Testis (tissue), 3 donors: ENCODE measurements around the gene CDH22. TPM values are rescaled to one million over a fixed set of nuclear protein-coding genes. Genes with fewer than 3 reads are reported as not detected.
A peak's percentile ranks its signal among the peaks of the same experiment; 100 is the strongest.

ENCODE experiments used
- DNase-seq: peaks from one replicate; pipeline ENCODE4 v3.0.0-alpha.2; 2019
- H3K27ac ChIP-seq, 2 donors: fragments of 200-600 bp; sonication (generic); one replicate each; pipeline ENCODE4 v1.5.1; 2019
- H3K27me3 ChIP-seq: fragments of 200-600 bp; sonication (generic); one replicate; pipeline ENCODE4 v1.5.1; 2019
- H3K36me3 ChIP-seq: fragments of 200-600 bp; sonication (generic); one replicate; pipeline ENCODE4 v1.5.1; 2017; ENCODE audit warnings: low read depth; ENCODE audit errors: missing control alignments
- H3K4me1 ChIP-seq: fragments of 200-600 bp; sonication (generic); one replicate; pipeline ENCODE4 v1.5.1; 2019
- H3K4me3 ChIP-seq, 2 donors: fragments of 200-600 bp; sonication (generic); one replicate each; pipeline ENCODE4 v1.5.1; 2017 to 2019
- H3K9me3 ChIP-seq: fragments of 200-600 bp; sonication (generic); one replicate; pipeline ENCODE4 v1.5.1; 2017
- CTCF ChIP-seq, 3 experiments: fragments of 450-650 bp in 2 of 3; fragments of 200-600 bp in 1 of 3; sonication (generic) in 1 of 3; IDR thresholded peaks; one replicate each; pipeline ENCODE4 v1.5.1; 2016 to 2019; ENCODE audit warnings: antibody characterized with exemption in 3 of 3, mild to moderate bottlenecking in 2 of 3, moderate library complexity in 1 of 3
- POLR2A ChIP-seq: fragments of 450-650 bp; IDR thresholded peaks from one replicate; pipeline ENCODE4 v1.6.1; 2017; ENCODE audit warnings: antibody characterized with exemption, mild to moderate bottlenecking, moderate library complexity
- WGBS, 2 donors: methylation state at CpG; one replicate each; pipeline ENCODE4 v1.1.5; 2018; 5-methylcytosine and 5-hydroxymethylcytosine counted together
- intact Hi-C: fragments of 100-400 bp; cut with DNase I; formaldehyde crosslinking; loops from one replicate; pipeline ENCODE4 v1.15.1; 2023; ENCODE audit warnings: low total_unique reads
- polyA plus RNA-seq: library from polyadenylated mRNA; stranded (reverse); fragments of 350-450 nt; fragmentation: Illumina TruSeq; extraction: RNeasy Lipid Tissue Mini Kit (QIAGEN cat#74804); gene quantifications from one replicate; pipeline ENCODE4 v1.2.3, GENCODE V29; 2014; ENCODE audit warnings: low read depth, low replicate concordance; ENCODE audit not compliant: insufficient read depth
- total RNA-seq, 2 donors: library from RNA; depleted of rRNA; stranded (reverse); fragments of >200 nt; gene quantifications; one replicate each; pipeline ENCODE4 v1.2.3, GENCODE V29; 2016

CDH22 gene
- total and polyA plus RNA-seq, 3 donors from 2014 or later, result 1.8 to 2.6 (median 2.6) TPM

DNA sequence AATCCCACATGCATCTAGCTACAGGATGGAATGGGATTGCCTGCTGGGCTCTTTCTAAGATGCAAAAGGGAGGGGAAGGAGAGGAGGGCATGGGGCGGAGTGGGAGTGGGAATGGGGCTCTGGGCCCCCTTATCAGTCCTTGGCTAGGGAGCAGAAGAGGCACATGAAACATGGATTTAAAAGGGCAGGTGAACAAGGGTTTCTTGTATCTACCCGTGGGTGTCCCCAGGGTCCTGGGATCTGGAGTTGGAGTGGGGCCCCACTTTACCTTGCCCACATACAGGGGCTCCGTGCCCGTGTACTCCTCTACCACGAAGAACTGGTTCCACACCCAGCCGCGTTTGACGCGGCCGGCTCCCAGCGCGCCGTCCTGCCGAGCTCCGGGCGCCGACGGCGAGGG lies 57.5 kb downstream of the CDH22 start:
- Histone ChIP-seq H3K4me1 (peaks cover 5% of the 10 kb centered on the region), H3K27ac (no peak overlapping the region), H3K4me3 (peak overlapping the region in 1 of 2 donors; percentile 4), H3K9me3 (no peaks in the 10 kb centered on the region), H3K36me3 (no peaks in the 10 kb centered on the region), H3K27me3 (no peaks in the 10 kb centered on the region)
- no peak for DNase-seq
- TF ChIP-seq POLR2A, result no peak
- 20 to 22% methylated on average over 4 to 18 of the region's 19 CpGs for WGBS, 2 donors
- intact Hi-C loops, result no loop called here

DNA sequence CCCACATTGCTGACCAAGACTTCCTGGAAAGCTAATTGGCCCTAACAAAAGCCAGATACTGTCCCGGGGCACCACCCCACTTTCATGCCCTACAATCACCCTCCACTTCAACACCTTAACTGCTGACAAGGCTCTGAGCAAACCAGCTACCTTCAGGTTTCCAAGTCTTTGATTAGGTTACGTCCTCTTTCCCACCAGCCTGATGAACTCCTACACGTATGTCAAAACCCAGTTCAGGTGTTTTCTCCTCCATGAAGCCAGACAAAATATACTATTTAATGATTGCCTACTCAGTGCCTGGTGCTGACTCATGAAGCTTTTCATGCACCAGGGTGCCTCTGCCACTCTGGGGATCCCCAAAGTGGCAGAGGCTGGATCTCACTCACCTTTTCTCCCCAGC lies 58.6 kb downstream of the CDH22 start:
- Histone ChIP-seq H3K36me3 (no peaks in the 10 kb centered on the region), H3K4me3 (no peak overlapping the region), H3K27ac (no peak overlapping the region), H3K4me1 (no peaks in the 10 kb centered on the region), H3K9me3 (no peaks in the 10 kb centered on the region), H3K27me3 (no peaks in the 10 kb centered on the region)
- TF ChIP-seq POLR2A, result no peak
- TF ChIP-seq CTCF (IDR thresholded peaks at IDR 0.05), result no peak
- intact Hi-C loops, result no loop called here
- 76 to 90% methylated on average over 3 of the region's 3 CpGs for WGBS, 2 donors
- no peak for DNase-seq

DNA sequence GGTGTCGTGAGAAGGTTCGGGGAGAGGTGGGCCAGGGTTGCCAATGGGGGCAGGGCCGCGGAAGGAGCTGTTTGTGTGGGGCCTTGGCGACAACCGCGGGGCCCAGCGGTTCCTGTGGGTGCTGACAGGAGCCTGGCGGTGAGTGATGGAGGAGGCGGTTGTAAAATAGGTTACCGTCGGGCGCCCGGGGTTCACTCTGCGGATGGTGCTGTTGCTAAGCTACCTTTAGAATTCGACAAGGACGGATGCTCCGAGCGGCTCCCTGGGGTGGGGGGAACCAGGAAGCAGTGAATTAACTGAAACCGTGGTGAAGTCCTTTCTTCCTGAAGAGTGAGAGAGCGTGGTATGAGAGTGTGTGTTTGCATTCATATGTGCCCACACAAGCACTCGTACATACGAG lies 61.7 kb downstream of the CDH22 start:
- no peaks in the 10 kb centered on the region for H3K36me3 ChIP-seq
- TF ChIP-seq CTCF (IDR thresholded peaks at IDR 0.05), result no peak
- TF ChIP-seq POLR2A, result no peak
- no peak overlapping the region for H3K27ac ChIP-seq
- no peak for DNase-seq
- WGBS, 2 donors, result 47 to 54% methylated on average over 23 of the region's 23 CpGs
- intact Hi-C loops, result no loop called here
- no peaks in the 10 kb centered on the region for H3K27me3 ChIP-seq
- no peaks in the 10 kb centered on the region for H3K4me1 ChIP-seq
- no peak overlapping the region for H3K4me3 ChIP-seq
- H3K9me3 ChIP-seq, result no peaks in the 10 kb centered on the region

DNA sequence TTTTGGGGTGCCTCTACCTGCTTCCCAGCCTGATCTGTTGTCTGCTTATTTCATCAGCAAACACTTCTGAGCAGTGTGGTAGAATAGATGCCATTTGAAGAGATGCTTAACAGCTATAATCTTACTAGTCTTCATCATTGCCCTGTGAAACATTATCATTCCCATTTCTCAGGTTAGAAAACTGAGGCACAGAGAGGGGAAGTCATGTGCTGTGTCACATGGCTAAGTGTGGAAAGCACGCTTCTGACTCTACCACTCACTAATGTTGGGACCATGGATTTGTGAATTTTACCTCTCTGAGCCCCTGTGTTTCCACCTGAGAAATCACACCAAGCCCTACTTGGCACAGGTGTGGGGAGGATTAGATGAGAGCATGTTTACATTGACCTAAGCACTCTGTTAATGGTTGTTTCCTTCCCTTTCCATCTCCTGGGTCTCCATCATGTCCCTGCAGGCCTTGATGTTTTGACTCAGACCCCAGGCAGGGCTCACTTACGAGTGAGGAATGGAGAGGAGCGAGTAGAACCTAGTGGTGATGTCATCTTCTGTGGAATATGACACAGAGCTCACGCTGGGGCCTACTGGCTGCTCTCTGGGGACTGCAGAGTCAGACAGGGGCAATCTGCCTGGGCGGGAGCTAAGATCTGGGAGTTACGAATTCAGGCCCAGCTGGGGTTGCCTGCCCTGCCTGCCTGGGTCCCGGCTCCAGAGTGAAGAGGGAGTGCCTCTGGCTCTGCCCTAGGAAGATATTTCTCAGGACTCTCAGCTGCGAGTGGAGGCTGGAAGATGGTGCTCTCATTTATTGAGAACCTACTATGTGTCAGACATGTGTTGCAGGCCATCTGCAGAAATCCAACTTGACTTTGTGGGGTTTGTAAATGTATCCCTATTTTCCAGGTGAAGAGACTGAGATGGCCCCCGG lies 64.3 kb downstream of the CDH22 start:
- TF ChIP-seq CTCF (IDR thresholded peaks at IDR 0.05), result no peak
- TF ChIP-seq POLR2A, result no peak
- no peak for DNase-seq
- Histone ChIP-seq H3K27me3 (no peaks in the 10 kb centered on the region), H3K4me1 (no peaks in the 10 kb centered on the region), H3K27ac (no peak overlapping the region), H3K36me3 (no peaks in the 10 kb centered on the region), H3K4me3 (no peak overlapping the region), H3K9me3 (no peaks in the 10 kb centered on the region)
- intact Hi-C loops, result no loop called here
- 74 to 79% methylated on average over 7 to 9 of the region's 9 CpGs for WGBS, 2 donors

- H3K27me3 ChIP-seq, result no peaks in the 10 kb centered on the region
- H3K4me3 ChIP-seq, result no peak overlapping the region
- no peak for TF ChIP-seq CTCF (IDR thresholded peaks at IDR 0.05)
- no peak for TF ChIP-seq POLR2A
- WGBS, 2 donors, result 75% methylated on average over 2 of the region's 2 CpGs
- intact Hi-C loops, result no loop called here
- no peaks in the 10 kb centered on the region for H3K36me3 ChIP-seq
- H3K9me3 ChIP-seq, result no peaks in the 10 kb centered on the region
- DNase-seq, result no peak
- H3K27ac ChIP-seq, result no peak overlapping the region
- H3K4me1 ChIP-seq, result no peaks in the 10 kb centered on the region
Measured at GRCh38 chr20:46242390-46242789, 65.9 kb downstream of the CDH22 start.
